Measurements from ENCODE around the gene LDB2. TPM values are rescaled to one million over a fixed set of nuclear protein-coding genes. Genes with fewer than 3 reads are reported as not detected.

LDB2 gene
- total and polyA plus RNA-seq, 2 donors (not counting 3 experiments of a cell fraction or from before 2014, with no cell fraction given) = 127 to 223 TPM

- ChIA-PET CTCF (interaction anchor here (0.7 to 2.1 kb wide), 9 partner anchors 9 to 597 kb away, joined by 3 to 14 read pairs (median 4); no protein-coding TSS in a partner anchor), POLR2A (interaction anchor here (1.0 kb wide), 1 partner anchor 10 kb away, joined by 3 read pairs; no protein-coding TSS in a partner anchor)
- no peak overlapping the region for H3K4me3 ChIP-seq (replicated peaks in 1 of 3; ENCODE audit: insufficient read depth in 1 of 3, low read depth in 1 of 3, low read length in 3 of 3)
- DNase-seq (ENCODE audit: low read depth, low spot score) = peak; percentile 28
- TF ChIP-seq FOS (IDR thresholded peaks at IDR 0.05; ENCODE audit: borderline replicate concordance, insufficient read depth, low read length) (no peak), GATA2 (IDR thresholded peaks at IDR 0.05; ENCODE audit: insufficient read depth, insufficient read length, low read depth, low read length) (peak; percentile 19)
- H3K9me3 ChIP-seq (replicated peaks; ENCODE audit: control insufficient read depth, insufficient read depth, low read length) = no peaks in the 10 kb centered on the region
- intact Hi-C loops (cut with micrococcal nuclease) (loop anchor here (1.0 kb wide), 1 partner anchor 9 kb away; no protein-coding TSS in a partner anchor), dilution Hi-C loops (cut with MboI; ENCODE audit: extremely low pct_ligation_motif_present, low sequenced_read_pairs) (no loop called here)
- no peak overlapping the region for H3K9ac ChIP-seq (replicated peaks; ENCODE audit: extremely low read depth, insufficient read depth, low read length)
- BruUV-seq (replicated peaks) = no TSS peak
- FAIRE-seq = peak; percentile 56
- no peaks in the 10 kb centered on the region for H3K79me2 ChIP-seq (ENCODE audit: control insufficient read depth, insufficient read depth, low read length)
- no peak overlapping the region for H2AFZ ChIP-seq (ENCODE audit: low read depth, low read length)
- no peak overlapping the region for H3K27ac ChIP-seq (ENCODE audit: insufficient read depth, low read depth, low read length)
- H3K36me3 ChIP-seq (ENCODE audit: control insufficient read depth in 2 of 2, extremely low read depth in 1 of 2, insufficient read depth in 2 of 2, low read length in 2 of 2) = peaks cover 0 to 2% of the 10 kb centered on the region in 2 experiments
- peaks cover 10% of the 10 kb centered on the region for H3K4me1 ChIP-seq (ENCODE audit: control insufficient read depth, extremely low read depth, insufficient read depth, low read length)
- no peaks in the 10 kb centered on the region for H3K27me3 ChIP-seq (ENCODE audit: control insufficient read depth in 2 of 2, insufficient read depth in 2 of 2, low read length in 2 of 2)
- H4K20me1 ChIP-seq (replicated peaks; ENCODE audit: control insufficient read depth, extremely low read depth, insufficient read depth, low read length) = no peaks in the 10 kb centered on the region
- H3K4me2 ChIP-seq (ENCODE audit: insufficient read depth, low read length) = no peak overlapping the region
- H3K9me1 ChIP-seq (replicated peaks; ENCODE audit: control insufficient read depth, extremely low read depth, insufficient read depth, low read length) = no peaks in the 10 kb centered on the region
Measured at GRCh38 chr4:16875487-16875886, 23.0 kb downstream of the LDB2 start.

- FAIRE-seq = no peak
- H3K4me1 ChIP-seq (ENCODE audit: control insufficient read depth, extremely low read depth, insufficient read depth, low read length) = peaks cover 28% of the 10 kb centered on the region
- no peaks in the 10 kb centered on the region for H3K9me1 ChIP-seq (replicated peaks; ENCODE audit: control insufficient read depth, extremely low read depth, insufficient read depth, low read length)
- no peak overlapping the region for H3K9ac ChIP-seq (replicated peaks; ENCODE audit: extremely low read depth, insufficient read depth, low read length)
- POLR2A ChIA-PET = no interaction called here
- H3K4me2 ChIP-seq (ENCODE audit: insufficient read depth, low read length) = no peak overlapping the region
- no peak for DNase-seq (ENCODE audit: low read depth, low spot score)
- no peaks in the 10 kb centered on the region for H3K79me2 ChIP-seq (ENCODE audit: control insufficient read depth, insufficient read depth, low read length)
- H3K9me3 ChIP-seq (replicated peaks; ENCODE audit: control insufficient read depth, insufficient read depth, low read length) = no peaks in the 10 kb centered on the region
- intact Hi-C loops (cut with micrococcal nuclease) (no loop called here), dilution Hi-C loops (cut with MboI; ENCODE audit: extremely low pct_ligation_motif_present, low sequenced_read_pairs) (no loop called here)
- BruUV-seq (replicated peaks) = no TSS peak
- H3K4me3 ChIP-seq (replicated peaks in 1 of 3; ENCODE audit: insufficient read depth in 1 of 3, low read depth in 1 of 3, low read length in 3 of 3) = no peak overlapping the region
- no peaks in the 10 kb centered on the region for H4K20me1 ChIP-seq (replicated peaks; ENCODE audit: control insufficient read depth, extremely low read depth, insufficient read depth, low read length)
- TF ChIP-seq, protein P1, sequence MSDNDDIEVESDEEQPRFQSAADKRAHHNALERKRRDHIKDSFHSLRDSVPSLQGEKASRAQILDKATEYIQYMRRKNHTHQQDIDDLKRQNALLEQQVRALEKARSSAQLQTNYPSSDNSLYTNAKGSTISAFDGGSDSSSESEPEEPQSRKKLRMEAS (IDR thresholded peaks at IDR 0.05; ENCODE audit: insufficient read depth, insufficient read length) = no peak
- TF ChIP-seq POLR2AphosphoS5 (IDR thresholded peaks at IDR 0.05; ENCODE audit: insufficient read depth, low read depth, low read length) = no peak
- TF ChIP-seq MYC (IDR thresholded peaks at IDR 0.05; ENCODE audit: low read depth, low read length) = no peak
- TF ChIP-seq JUN (IDR thresholded peaks at IDR 0.05; ENCODE audit: borderline replicate concordance, insufficient read depth, insufficient read length, low read depth) = no peak
- TF ChIP-seq CTCF (IDR thresholded peaks at IDR 0.05; ENCODE audit: extremely low read depth in 1 of 2, insufficient read depth in 1 of 2, low read depth in 1 of 2, low read length in 2 of 2) = no peak
- no peak for TF ChIP-seq FOS (IDR thresholded peaks at IDR 0.05; ENCODE audit: borderline replicate concordance, insufficient read depth, low read length)
- TF ChIP-seq GATA2 (IDR thresholded peaks at IDR 0.05; ENCODE audit: insufficient read depth, insufficient read length, low read depth, low read length) = no peak
- TF ChIP-seq EZH2 (IDR thresholded peaks at IDR 0.05; ENCODE audit: borderline replicate concordance, low read depth, low read length, severe bottlenecking) = no peak
- TF ChIP-seq POLR2A (IDR thresholded peaks at IDR 0.05; ENCODE audit: low read depth, low read length) = no peak
- H3K27ac ChIP-seq (ENCODE audit: insufficient read depth, low read depth, low read length) = no peak overlapping the region
- H3K27me3 ChIP-seq (ENCODE audit: control insufficient read depth in 2 of 2, insufficient read depth in 2 of 2, low read length in 2 of 2) = no peaks in the 10 kb centered on the region
- H2AFZ ChIP-seq (ENCODE audit: low read depth, low read length) = no peak overlapping the region
- peaks cover 0 to 2% of the 10 kb centered on the region in 2 experiments for H3K36me3 ChIP-seq (ENCODE audit: control insufficient read depth in 2 of 2, extremely low read depth in 1 of 2, insufficient read depth in 2 of 2, low read length in 2 of 2)
- CTCF ChIA-PET = interaction anchor here (0.6 to 1.2 kb wide), 3 partner anchors 9 to 23 kb away, joined by 3 to 4 read pairs (median 3); no protein-coding TSS in a partner anchor
Measured at GRCh38 chr4:16869594-16870245, 28.7 kb downstream of the LDB2 start.
